A549 (cell line): ENCODE measurements around the gene C19orf12. TPM values are rescaled to one million over a fixed set of nuclear protein-coding genes. Genes with fewer than 3 reads are reported as not detected.

Experiments
- ATAC-seq, 2 experiments: fragments of 200-7000 bp in 1 of 2; fragments of >200 bp in 1 of 2; cut with Nextera tagmentation in 1 of 2; cut with Tn5 transposase in 1 of 2; 3 replicates each; pipeline versions ENCODE4 v1.8.0 to v1.9.1; 2018 to 2020; ENCODE audit warnings: mild to moderate bottlenecking in 1 of 2, moderate library complexity in 1 of 2
- CTCF ChIA-PET: fragments of 300-600 bp; sonication (Branson Sonifier 250); formaldehyde crosslinking; extraction: SDS; loops from one replicate; lab custom pipeline; 2021; ENCODE audit warnings: antibody characterized with exemption, inconsistent platforms; lab: Yijun Ruan, JAX
- POLR2A ChIA-PET: fragments of 350-600 bp; formaldehyde crosslinking; extraction: SDS; loops from one replicate; lab custom pipeline; 2021; ENCODE audit warnings: antibody characterized with exemption, inconsistent platforms; lab: Yijun Ruan, JAX
- DNase-seq, 2 experiments: peaks; one replicate each; pipeline versions ENCODE4 v3.0.0 to v3.0.0-alpha.2; 2011 to 2016; ENCODE audit warnings: low read depth in 1 of 2, low spot score in 1 of 2
- FAIRE-seq: peaks from 2 replicates; lab custom pipeline; 2011; peaks lifted over from hg19 to GRCh38; lab: Jason Lieb, UNC
- H3K27ac ChIP-seq, 2 experiments: fragments of >200 bp; sonication (Bioruptor Twin); formaldehyde crosslinking; 3 replicates each; pipeline ENCODE4 v1.5.1; 2016 to 2017
- H3K4me1 ChIP-seq: fragments of >200 bp; sonication (Bioruptor Twin); formaldehyde crosslinking; 3 replicates; pipeline ENCODE4 v1.6.1; 2016
- H3K4me2 ChIP-seq: fragments of >200 bp; sonication (Bioruptor Twin); formaldehyde crosslinking; 3 replicates; pipeline ENCODE4 v1.6.1; 2016
- H3K4me3 ChIP-seq: fragments of >200 bp; sonication (Bioruptor Twin); formaldehyde crosslinking; 3 replicates; pipeline ENCODE4 v1.5.1; 2016
- H3K9me3 ChIP-seq: fragments of >200 bp; sonication (Bioruptor Twin); formaldehyde crosslinking; 3 replicates; pipeline ENCODE4 v1.6.1; 2016
- ATOH8 ChIP-seq: fragments of 250-450 bp; sonication (Bioruptor Pico); IDR thresholded peaks from 2 replicates; pipeline ENCODE4 v1.5.0; 2020; ENCODE audit warnings: low read depth, mild to moderate bottlenecking, moderate library complexity
- CBX2 ChIP-seq: fragments of 200-600 bp; sonication (generic); IDR thresholded peaks from 2 replicates; pipeline ENCODE4 v1.6.1; 2016; ENCODE audit warnings: low read depth, mild to moderate bottlenecking, borderline replicate concordance
- CBX8 ChIP-seq: fragments of 200-600 bp; sonication (generic); IDR thresholded peaks from 2 replicates; pipeline ENCODE4 v1.6.1; 2016
- CHD4 ChIP-seq: fragments of 200-600 bp; sonication (generic); IDR thresholded peaks from 2 replicates; pipeline ENCODE4 v1.6.1; 2016; ENCODE audit warnings: antibody characterized with exemption, mild to moderate bottlenecking, borderline replicate concordance
- CTCF ChIP-seq: fragments of >200 bp; sonication (Bioruptor Twin); formaldehyde crosslinking; IDR thresholded peaks from 3 replicates; pipeline ENCODE4 v1.5.1; 2016
- EHMT2 ChIP-seq: fragments of 200-600 bp; sonication (generic); IDR thresholded peaks from 2 replicates; pipeline ENCODE4 v1.6.1; 2016; ENCODE audit warnings: antibody characterized with exemption, low read depth, mild to moderate bottlenecking, moderate library complexity
- EP300 ChIP-seq, 2 experiments: fragments of >200 bp; sonication (Bioruptor Twin); formaldehyde crosslinking; IDR thresholded peaks; 2 replicates in 1 of 2; 3 replicates in 1 of 2; pipeline ENCODE4 v1.6.1; 2016 to 2017
- ESRRA ChIP-seq: fragments of 150-350 bp; IDR thresholded peaks from 2 replicates; pipeline ENCODE4 v1.6.1; 2014; ENCODE audit warnings: mild to moderate bottlenecking, low read length, borderline replicate concordance
- FOSB ChIP-seq: fragments of 250-450 bp; sonication (Bioruptor Pico); IDR thresholded peaks from 2 replicates; pipeline ENCODE4 v1.5.0; 2020; ENCODE audit warnings: mild to moderate bottlenecking, moderate library complexity
- FOXS1 ChIP-seq: fragments of 250-450 bp; sonication (Bioruptor Pico); IDR thresholded peaks from 2 replicates; pipeline ENCODE4 v1.5.0; 2020; ENCODE audit warnings: mild to moderate bottlenecking, moderate library complexity
- GATA3 ChIP-seq: IDR thresholded peaks from 2 replicates; pipeline ENCODE4 v1.6.1; 2012; ENCODE audit warnings: borderline replicate concordance
- HES2 ChIP-seq: fragments of >200 bp; sonication (Bioruptor Twin); formaldehyde crosslinking; IDR thresholded peaks from 2 replicates; pipeline ENCODE4 v1.6.1; 2016
- HEYL ChIP-seq: fragments of 250-450 bp; sonication (Bioruptor Pico); IDR thresholded peaks from 2 replicates; pipeline ENCODE4 v1.8.0; 2021; ENCODE audit warnings: mild to moderate bottlenecking, moderate library complexity
- HOXB13 ChIP-seq: fragments of 250-450 bp; sonication (Bioruptor Pico); IDR thresholded peaks from 2 replicates; pipeline ENCODE4 v1.5.0; 2020; ENCODE audit warnings: low read depth, mild to moderate bottlenecking, moderate library complexity
- KDM1A ChIP-seq: fragments of 200-600 bp; sonication (generic); IDR thresholded peaks from 2 replicates; pipeline ENCODE4 v1.6.1; 2016; ENCODE audit warnings: low read depth, mild to moderate bottlenecking
- MAFK ChIP-seq: fragments of 450-650 bp; IDR thresholded peaks from 2 replicates; pipeline ENCODE4 v1.6.1; 2014; ENCODE audit not compliant: partially characterized antibody
- MAX ChIP-seq: IDR thresholded peaks from 2 replicates; pipeline ENCODE4 v1.6.1; 2012
- MAZ ChIP-seq: fragments of 150-350 bp; IDR thresholded peaks from 2 replicates; pipeline ENCODE4 v1.6.1; 2014; ENCODE audit warnings: antibody characterized with exemption, low read depth, low read length, borderline replicate concordance
- NPAS2 ChIP-seq: fragments of 250-450 bp; sonication (Bioruptor Pico); IDR thresholded peaks from 2 replicates; pipeline ENCODE4 v1.8.0; 2022; ENCODE audit warnings: mild to moderate bottlenecking, moderate library complexity, borderline replicate concordance
- RAD21 ChIP-seq, 2 experiments: fragments of >200 bp in 1 of 2; sonication (Bioruptor Twin) in 1 of 2; formaldehyde crosslinking in 1 of 2; IDR thresholded peaks in 1 of 2; conservative IDR thresholded peaks in 1 of 2; 2 replicates in 1 of 2; 3 replicates in 1 of 2; pipeline ENCODE4 v1.6.1; 2012 to 2018; ENCODE audit warnings: inconsistent platforms in 1 of 2
- RFX5 ChIP-seq: fragments of 450-650 bp; IDR thresholded peaks from 2 replicates; pipeline ENCODE4 v1.7.1; 2014; ENCODE audit warnings: antibody characterized with exemption, mild to moderate bottlenecking, moderate library complexity
- SMC3 ChIP-seq: fragments of >200 bp; sonication (Bioruptor Twin); formaldehyde crosslinking; IDR thresholded peaks from 3 replicates; pipeline ENCODE4 v1.6.1; 2018; ENCODE audit warnings: inconsistent platforms
- TFCP2L1 ChIP-seq: fragments of 250-450 bp; sonication (Bioruptor Pico); IDR thresholded peaks from 2 replicates; pipeline ENCODE4 v1.5.0; 2021; ENCODE audit warnings: mild to moderate bottlenecking
- ZFP36 ChIP-seq: fragments of 450-650 bp; IDR thresholded peaks from 2 replicates; pipeline ENCODE4 v1.6.1; 2014; ENCODE audit warnings: borderline replicate concordance; ENCODE audit not compliant: partially characterized antibody
- ZNF302 ChIP-seq: fragments of 250-450 bp; sonication (Bioruptor Pico); IDR thresholded peaks from 2 replicates; pipeline ENCODE4 v1.9.0; 2021; ENCODE audit warnings: inconsistent platforms, mild to moderate bottlenecking, moderate library complexity
- ZSCAN20 ChIP-seq: fragments of 250-450 bp; sonication (Bioruptor Pico); IDR thresholded peaks from 2 replicates; pipeline ENCODE4 v1.8.0; 2022; ENCODE audit warnings: mild to moderate bottlenecking, moderate library complexity
- WGBS: methylation state at CpG from one replicate; pipeline ENCODE4 v1.1.6; 2017; ENCODE audit errors: missing lambda C conversion rate; 5-methylcytosine and 5-hydroxymethylcytosine counted together
- polyA plus RNA-seq, 4 experiments: library from polyadenylated mRNA; depleted of rRNA in 3 of 4; stranded (reverse); fragments of >200 nt; fragmentation: RNase III in 1 of 4; extraction: RNeasy Plus Mini Kit Qiagen cat#74134 plus additional on column Dnase treatment in 1 of 4; gene quantifications; 2 replicates in 3 of 4; 3 replicates in 1 of 4; pipeline ENCODE4 v1.2.3, GENCODE V29; 2011 to 2017

The C19orf12 gene
- polyA plus RNA-seq, 2 of the 4 experiments (the other 2 are of a cell fraction): 34.3 to 35.2 TPM

GRCh38 chr19:29687244-29687896, 27.7 kb downstream of the C19orf12 start:
- 94% methylated on average over 17 of the region's 17 CpGs for WGBS
- no peak overlapping the region for H3K4me3 ChIP-seq
- ChIA-PET CTCF (interaction anchor here (0.7 to 4.3 kb wide), 5 partner anchors 14 to 405 kb away, joined by 3 to 34 read pairs (median 5); partner anchors contain the start of gene C19orf12), POLR2A (no interaction called here)
- H3K4me1 ChIP-seq: peaks cover 14% of the 10 kb centered on the region; the same call in 2 of the 3 replicates
- DNase-seq (peak in 1 of 2 experiments; percentile 52), ATAC-seq (peak; percentile 15 to 60; a peak in 4 of 6 replicates), FAIRE-seq (no peak)
- TF ChIP-seq CBX2: no peak
- TF ChIP-seq TFCP2L1: no peak
- no peak for TF ChIP-seq KDM1A
- no peak for TF ChIP-seq RFX5
- TF ChIP-seq CHD4: no peak
- no peak for TF ChIP-seq GATA3
- TF ChIP-seq NPAS2 (CRISPR knock-in tag): no peak
- no peak for TF ChIP-seq HOXB13 (CRISPR knock-in tag)
- H3K27ac ChIP-seq: peak overlapping the region; percentile 42 to 65; a peak in 5 of 6 replicates
- peaks cover 9% of the 10 kb centered on the region for H3K9me3 ChIP-seq
- 0 out of 3 replicates have a peak overlapping the region, but pooled peaks have one; percentile 14 for H3K4me2 ChIP-seq

GRCh38 chr19:29686285-29686805, 28.7 kb downstream of the C19orf12 start:
- ChIA-PET CTCF (interaction anchor here (0.6 to 4.3 kb wide), 6 partner anchors 8 to 210 kb away, joined by 3 to 34 read pairs (median 5); partner anchors contain the start of gene C19orf12), POLR2A (interaction anchor here (0.6 kb wide), 1 partner anchor 29 kb away, joined by 4 read pairs; the partner anchor contains the start of gene C19orf12)
- ATAC-seq (no peak), DNase-seq (no peak), FAIRE-seq (no peak)
- H3K9me3 ChIP-seq: peaks cover 9% of the 10 kb centered on the region
- H3K27ac ChIP-seq: no peak overlapping the region
- 87% methylated on average over 8 of the region's 8 CpGs for WGBS
- H3K4me3 ChIP-seq: no peak overlapping the region
- no peak for TF ChIP-seq MAFK
- no peak for TF ChIP-seq CBX8
- no peak for TF ChIP-seq HES2
- no peak for TF ChIP-seq MAX
- TF ChIP-seq RAD21 (conservative IDR thresholded peaks at IDR 0.05 in 1 of 2, IDR thresholded peaks at IDR 0.05 in 1 of 2): no peak
- no peak for TF ChIP-seq ESRRA
- no peak for TF ChIP-seq EP300 (IDR thresholded peaks at IDR 0.05)
- no peak for TF ChIP-seq CTCF
- peaks cover 14% of the 10 kb centered on the region; the same call in 2 of the 3 replicates for H3K4me1 ChIP-seq
- H3K4me2 ChIP-seq: no peak overlapping the region

GRCh38 chr19:29685326-29685725, 29.7 kb downstream of the C19orf12 start:
- H3K4me1 ChIP-seq: peaks cover 14% of the 10 kb centered on the region; the same call in 2 of the 3 replicates
- H3K27ac ChIP-seq: no peak overlapping the region
- WGBS: 82% methylated on average over 7 of the region's 7 CpGs
- ATAC-seq: no peak
- ChIA-PET POLR2A (no interaction called here), CTCF (interaction anchor here (0.9 to 4.3 kb wide), 5 partner anchors 9 to 187 kb away, joined by 3 to 34 read pairs (median 5); partner anchors contain the start of gene C19orf12)
- no peak overlapping the region for H3K4me2 ChIP-seq
- DNase-seq: no peak
- no peak overlapping the region for H3K4me3 ChIP-seq
- FAIRE-seq: peak; percentile 18
- peaks cover 4% of the 10 kb centered on the region; the same call in 2 of the 3 replicates for H3K9me3 ChIP-seq
- no peak for TF ChIP-seq CBX2
- no peak for TF ChIP-seq ESRRA
- TF ChIP-seq HEYL (CRISPR knock-in tag): no peak
- no peak for TF ChIP-seq CHD4
- no peak for TF ChIP-seq RFX5
- no peak for TF ChIP-seq EP300 (IDR thresholded peaks at IDR 0.05)
- TF ChIP-seq ZFP36: no peak
- no peak for TF ChIP-seq ZNF302 (CRISPR knock-in tag)
- no peak for TF ChIP-seq FOSB (CRISPR knock-in tag)
- TF ChIP-seq SMC3: no peak
- TF ChIP-seq EHMT2: no peak
- no peak for TF ChIP-seq CTCF
- no peak for TF ChIP-seq ZSCAN20 (CRISPR knock-in tag)
- no peak for TF ChIP-seq FOXS1 (CRISPR knock-in tag)
- no peak for TF ChIP-seq ATOH8 (CRISPR knock-in tag)
- TF ChIP-seq MAZ: no peak
